Measurements from ENCODE around the gene MPPED2.

- TF ChIP-seq CTCF (conservative IDR thresholded peaks at IDR 0.05) (no peak), ZFX (IDR thresholded peaks at IDR 0.05) (no peak)
Observed at GRCh38 chr11:30510750-30511149, 75.4 kb downstream of the MPPED2 start.
